ENCODE measurements around the gene LRRC36. TPM values are rescaled to one million over a fixed set of nuclear protein-coding genes. Genes with fewer than 3 reads are reported as not detected.

Gene LRRC36
- total and polyA plus RNA-seq, 5 donors from 2014 or later, result not detected

DNA sequence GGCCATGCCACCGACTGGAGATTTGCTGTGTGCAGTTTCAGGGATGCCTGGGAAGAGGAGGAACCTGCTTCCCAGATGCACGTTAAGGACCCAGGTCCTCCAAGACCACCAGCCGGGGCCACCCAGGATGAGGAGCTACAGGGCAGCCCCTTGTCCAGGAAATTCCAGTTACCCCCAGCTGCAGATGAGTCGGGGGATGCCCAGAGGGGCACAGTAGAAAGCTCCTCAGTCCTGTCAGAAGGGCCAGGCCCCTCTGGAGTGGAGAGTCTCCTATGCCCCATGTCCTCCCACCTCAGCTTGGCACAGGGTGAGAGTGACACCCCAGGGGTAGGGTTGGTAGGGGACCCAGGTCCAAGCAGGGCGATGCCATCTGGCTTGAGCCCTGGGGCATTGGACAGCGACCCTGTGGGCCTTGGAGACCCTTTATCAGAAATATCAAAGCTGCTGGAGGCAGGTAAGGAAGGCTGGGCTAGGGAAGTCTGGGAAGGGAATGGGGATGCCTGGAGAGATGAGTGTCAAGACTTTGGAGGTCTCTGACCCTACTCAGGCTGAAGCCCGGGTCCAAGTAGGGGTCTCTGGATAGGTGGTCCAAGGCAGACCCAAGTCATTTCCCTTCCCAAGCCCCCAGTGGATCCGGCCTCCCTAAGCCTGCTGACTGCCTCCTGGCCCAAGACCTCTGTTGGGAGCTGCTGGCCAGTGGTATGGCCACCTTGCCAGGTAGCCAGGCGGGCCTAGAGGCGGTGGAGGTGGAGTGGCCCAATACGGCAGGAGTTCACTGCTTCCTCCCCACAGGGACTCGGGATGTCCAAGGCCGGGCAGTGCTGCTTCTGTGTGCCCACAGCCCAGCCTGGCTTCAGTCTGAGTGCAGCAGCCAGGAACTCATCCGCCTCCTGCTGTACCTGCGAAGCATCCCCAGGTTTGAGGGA lies 46.3 kb upstream of the LRRC36 start:
- ATAC-seq (ENCODE audit: low read depth in 2 of 2) (no peak), DNase-seq (no peak)
- Mint-ChIP-seq H3K27ac (peak overlapping the region in 1 of 3 donors; percentile 61), H3K4me1 (peaks cover 0 to 17% (median 7%) of the 10 kb centered on the region in 4 donors), H3K36me3 (peaks cover under 1% of the 10 kb centered on the region), H3K4me3 (peak overlapping the region; percentile 29 to 74 (median 67)), H3K27me3 (no peaks in the 10 kb centered on the region), H3K9me3 (no peaks in the 10 kb centered on the region)
- Histone ChIP-seq H3K27me3 (ENCODE audit: control insufficient read depth, insufficient read depth, low read length) (no peaks in the 10 kb centered on the region), H3K9me3 (ENCODE audit: control insufficient read depth in 2 of 2, low read length in 2 of 2) (no peaks in the 10 kb centered on the region), H3K36me3 (ENCODE audit: control insufficient read depth, insufficient read depth, low read length) (peaks cover 3% of the 10 kb centered on the region), H3K4me3 (ENCODE audit: low read depth, low read length) (no peak overlapping the region), H3K27ac (ENCODE audit: insufficient read depth, low read length, poor library complexity, severe bottlenecking) (no peak overlapping the region), H3K4me1 (ENCODE audit: control insufficient read depth, insufficient read depth, low read length, poor library complexity, severe bottlenecking) (peaks cover 26% of the 10 kb centered on the region)

DNA sequence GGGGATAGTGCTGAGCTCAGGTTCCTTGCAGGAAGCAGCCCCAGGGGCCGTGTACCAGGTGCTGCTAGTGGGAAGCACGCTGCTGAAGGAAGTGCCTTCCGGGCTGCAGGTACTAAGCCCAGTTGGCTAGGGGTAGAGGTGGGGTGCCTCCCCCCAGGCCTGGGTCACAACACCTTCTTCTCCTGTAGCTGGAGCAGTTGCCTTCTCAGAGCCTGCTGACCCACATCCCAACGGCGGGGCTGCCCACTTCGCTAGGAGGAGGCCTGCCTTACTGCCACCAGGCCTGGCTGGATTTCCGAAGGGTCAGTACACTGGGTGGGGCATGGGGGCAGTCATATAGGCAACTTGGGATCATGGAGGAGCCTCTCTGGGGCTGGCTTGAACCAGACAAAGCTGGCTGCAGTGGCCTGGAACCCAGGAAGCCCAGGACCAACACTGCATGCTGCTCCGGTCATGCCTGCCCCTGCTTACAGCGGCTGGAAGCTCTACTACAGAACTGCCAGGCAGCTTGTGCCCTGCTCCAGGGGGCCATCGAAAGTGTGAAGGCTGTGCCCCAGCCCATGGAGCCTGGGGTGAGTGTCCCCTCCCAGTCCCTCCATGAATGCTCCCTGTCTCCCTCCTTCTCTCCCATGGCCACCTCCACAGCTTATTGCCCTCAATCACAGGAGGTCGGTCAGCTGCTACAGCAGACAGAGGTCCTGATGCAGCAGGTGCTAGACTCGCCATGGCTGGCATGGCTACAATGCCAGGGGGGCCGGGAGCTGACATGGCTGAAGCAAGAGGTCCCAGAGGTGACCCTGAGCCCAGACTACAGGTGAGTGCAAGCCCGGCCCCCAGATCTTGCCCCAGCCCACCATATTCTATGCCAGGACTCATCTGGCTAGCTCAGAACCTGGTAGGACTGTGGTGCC lies 44.8 kb upstream of the LRRC36 start:
- Histone ChIP-seq H3K4me3 (ENCODE audit: low read depth, low read length) (no peak overlapping the region), H3K4me1 (ENCODE audit: control insufficient read depth, insufficient read depth, low read length, poor library complexity, severe bottlenecking) (peaks cover 26% of the 10 kb centered on the region), H3K27me3 (ENCODE audit: control insufficient read depth, insufficient read depth, low read length) (no peaks in the 10 kb centered on the region), H3K36me3 (ENCODE audit: control insufficient read depth, insufficient read depth, low read length) (no peaks in the 10 kb centered on the region), H3K9me3 (ENCODE audit: control insufficient read depth in 2 of 2, low read length in 2 of 2) (no peaks in the 10 kb centered on the region), H3K27ac (ENCODE audit: insufficient read depth, low read length, poor library complexity, severe bottlenecking) (no peak overlapping the region)
- no peaks in the 10 kb centered on the region for H3K9me3 Mint-ChIP-seq
- peaks cover 6% of the 10 kb centered on the region for H3K36me3 Mint-ChIP-seq
- peak overlapping the region in 3 of 4 donors; percentile 29 to 71 (median 36) for H3K4me3 Mint-ChIP-seq
- H3K27me3 Mint-ChIP-seq, result no peaks in the 10 kb centered on the region
- no peak for DNase-seq
- no peak for ATAC-seq (ENCODE audit: low read depth in 2 of 2)
- H3K4me1 Mint-ChIP-seq, result peaks cover 0 to 13% (median 3%) of the 10 kb centered on the region in 4 donors
- H3K27ac Mint-ChIP-seq, result no peak overlapping the region

DNA sequence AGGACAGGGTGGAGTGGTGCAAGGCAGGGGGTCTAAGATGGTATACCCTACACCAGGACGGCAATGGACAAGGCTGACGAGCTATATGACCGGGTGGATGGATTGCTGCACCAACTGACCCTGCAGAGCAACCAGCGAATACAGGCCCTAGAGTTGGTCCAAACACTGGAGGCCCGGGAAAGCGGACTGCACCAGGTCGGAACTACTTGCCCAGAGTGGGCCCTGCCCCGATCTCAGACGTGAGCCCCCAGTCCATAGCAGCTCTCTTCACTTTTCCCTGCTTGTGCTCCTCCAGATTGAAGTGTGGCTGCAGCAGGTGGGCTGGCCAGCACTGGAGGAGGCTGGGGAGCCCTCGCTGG lies 44.2 kb upstream of the LRRC36 start:
- no peak overlapping the region for H3K4me3 Mint-ChIP-seq
- peaks cover 6% of the 10 kb centered on the region for H3K36me3 Mint-ChIP-seq
- ATAC-seq (ENCODE audit: low read depth in 2 of 2) (no peak), DNase-seq (no peak)
- H3K36me3 ChIP-seq (ENCODE audit: control insufficient read depth, insufficient read depth, low read length), result no peaks in the 10 kb centered on the region
- no peak overlapping the region for H3K27ac ChIP-seq (ENCODE audit: insufficient read depth, low read length, poor library complexity, severe bottlenecking)
- no peak overlapping the region for H3K27ac Mint-ChIP-seq
- no peaks in the 10 kb centered on the region for H3K9me3 Mint-ChIP-seq
- H3K9me3 ChIP-seq (ENCODE audit: control insufficient read depth in 2 of 2, low read length in 2 of 2), result no peaks in the 10 kb centered on the region
- H3K4me1 ChIP-seq (ENCODE audit: control insufficient read depth, insufficient read depth, low read length, poor library complexity, severe bottlenecking), result peaks cover 25% of the 10 kb centered on the region
- H3K4me1 Mint-ChIP-seq, result peaks cover 0 to 13% (median 2%) of the 10 kb centered on the region in 4 donors
- no peak overlapping the region for H3K4me3 ChIP-seq (ENCODE audit: low read depth, low read length)
- H3K27me3 ChIP-seq (ENCODE audit: control insufficient read depth, insufficient read depth, low read length), result no peaks in the 10 kb centered on the region
- H3K27me3 Mint-ChIP-seq, result no peaks in the 10 kb centered on the region

DNA sequence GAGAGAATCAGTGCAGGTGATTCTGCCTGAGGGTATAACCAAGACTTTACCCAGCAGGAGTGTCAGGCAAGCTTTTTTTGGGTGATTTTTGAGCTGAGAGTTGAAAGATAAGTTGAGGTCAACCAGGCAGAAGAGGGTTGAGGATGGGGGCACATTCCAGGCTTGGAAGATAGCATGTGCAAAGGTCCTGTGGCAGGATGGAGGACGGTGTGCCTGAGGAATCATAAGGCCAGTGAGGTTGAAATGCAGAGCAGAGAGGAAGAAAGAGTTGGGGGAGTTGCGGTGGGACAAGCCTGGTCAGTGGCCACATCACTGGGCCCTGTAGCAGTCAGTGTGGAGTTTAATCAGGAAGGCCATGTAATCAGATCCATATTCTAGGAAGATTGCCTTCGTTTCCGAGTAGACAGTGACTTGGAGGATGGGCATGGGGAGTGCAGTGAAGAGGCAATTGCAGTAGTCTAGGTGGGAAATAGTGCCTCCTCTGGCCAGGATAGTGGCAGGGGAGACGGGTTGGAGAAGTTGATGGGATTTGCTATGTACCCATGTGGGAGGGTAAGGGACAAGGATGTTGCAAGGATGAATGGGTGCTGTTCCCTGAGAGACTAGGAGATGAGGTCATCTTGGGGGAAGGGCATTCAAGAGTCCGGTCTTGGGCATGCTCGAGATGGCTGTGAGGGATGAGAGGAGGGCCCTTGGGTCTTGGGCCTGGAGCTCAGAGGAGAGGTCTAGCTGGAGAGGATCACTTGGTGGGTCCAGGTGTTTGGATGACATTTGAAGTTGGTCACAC lies 43.4 kb upstream of the LRRC36 start:
- Mint-ChIP-seq H3K9me3 (no peaks in the 10 kb centered on the region), H3K27ac (peak overlapping the region in 1 of 3 donors; percentile 12), H3K27me3 (no peaks in the 10 kb centered on the region), H3K4me3 (peak overlapping the region in 1 of 4 donors; percentile 57), H3K4me1 (peaks cover 0 to 6% (median 0%) of the 10 kb centered on the region in 4 donors), H3K36me3 (peaks cover 6% of the 10 kb centered on the region)
- Histone ChIP-seq H3K9me3 (ENCODE audit: control insufficient read depth in 2 of 2, low read length in 2 of 2) (no peaks in the 10 kb centered on the region), H3K27me3 (ENCODE audit: control insufficient read depth, insufficient read depth, low read length) (no peaks in the 10 kb centered on the region), H3K27ac (ENCODE audit: insufficient read depth, low read length, poor library complexity, severe bottlenecking) (no peak overlapping the region), H3K36me3 (ENCODE audit: control insufficient read depth, insufficient read depth, low read length) (no peaks in the 10 kb centered on the region), H3K4me3 (ENCODE audit: low read depth, low read length) (no peak overlapping the region), H3K4me1 (ENCODE audit: control insufficient read depth, insufficient read depth, low read length, poor library complexity, severe bottlenecking) (peaks cover 17% of the 10 kb centered on the region)
- ATAC-seq (ENCODE audit: low read depth in 2 of 2) (no peak), DNase-seq (no peak)

DNA sequence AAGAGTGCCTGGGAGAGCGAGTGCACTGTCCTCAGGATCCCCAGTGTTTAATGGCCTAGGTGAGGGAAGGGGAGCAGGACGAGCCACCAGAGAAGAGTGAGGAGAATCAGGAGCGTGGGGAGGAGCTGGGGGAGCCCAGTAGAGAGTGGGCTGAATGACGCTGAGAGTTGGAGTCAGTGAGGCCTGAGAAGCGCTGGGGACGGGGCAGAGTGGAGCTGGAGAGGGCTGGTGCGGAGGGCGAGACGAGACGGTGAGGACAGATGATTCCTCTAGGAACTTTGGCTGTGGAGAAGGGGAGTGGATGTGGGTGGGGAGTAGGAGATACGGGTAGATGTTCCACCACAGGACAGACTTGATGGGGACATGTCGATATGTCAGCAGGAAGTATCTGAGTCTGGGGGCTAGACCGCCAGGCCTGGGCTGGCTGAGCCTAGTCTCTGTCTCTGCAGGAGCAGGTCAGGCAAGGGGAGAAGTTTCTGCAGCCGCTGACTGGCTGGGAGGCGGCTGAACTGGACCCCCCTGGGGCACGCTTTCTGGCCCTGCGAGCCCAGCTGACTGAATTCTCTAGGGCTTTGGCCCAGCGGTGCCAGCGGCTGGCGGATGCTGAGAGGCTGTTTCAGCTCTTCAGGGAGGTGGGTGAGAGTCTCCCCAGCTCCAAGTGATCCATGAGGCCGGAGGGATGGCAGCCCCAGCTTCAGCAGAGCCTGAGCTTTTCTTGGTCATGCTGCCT lies 42.6 kb upstream of the LRRC36 start:
- Histone ChIP-seq H3K4me1 (ENCODE audit: control insufficient read depth, insufficient read depth, low read length, poor library complexity, severe bottlenecking) (peaks cover 9% of the 10 kb centered on the region), H3K36me3 (ENCODE audit: control insufficient read depth, insufficient read depth, low read length) (no peaks in the 10 kb centered on the region), H3K4me3 (ENCODE audit: low read depth, low read length) (no peak overlapping the region), H3K9me3 (ENCODE audit: control insufficient read depth in 2 of 2, low read length in 2 of 2) (no peaks in the 10 kb centered on the region), H3K27me3 (ENCODE audit: control insufficient read depth, insufficient read depth, low read length) (no peaks in the 10 kb centered on the region), H3K27ac (ENCODE audit: insufficient read depth, low read length, poor library complexity, severe bottlenecking) (no peak overlapping the region)
- H3K36me3 Mint-ChIP-seq, result peaks cover 6% of the 10 kb centered on the region
- no peaks in the 10 kb centered on the region for H3K4me1 Mint-ChIP-seq
- DNase-seq, result no peak
- H3K27me3 Mint-ChIP-seq, result no peaks in the 10 kb centered on the region
- H3K9me3 Mint-ChIP-seq, result no peaks in the 10 kb centered on the region
- H3K27ac Mint-ChIP-seq, result peak overlapping the region in 1 of 3 donors; percentile 12
- peak overlapping the region in 1 of 4 donors; percentile 57 for H3K4me3 Mint-ChIP-seq
- ATAC-seq (ENCODE audit: low read depth in 2 of 2), result no peak

DNA sequence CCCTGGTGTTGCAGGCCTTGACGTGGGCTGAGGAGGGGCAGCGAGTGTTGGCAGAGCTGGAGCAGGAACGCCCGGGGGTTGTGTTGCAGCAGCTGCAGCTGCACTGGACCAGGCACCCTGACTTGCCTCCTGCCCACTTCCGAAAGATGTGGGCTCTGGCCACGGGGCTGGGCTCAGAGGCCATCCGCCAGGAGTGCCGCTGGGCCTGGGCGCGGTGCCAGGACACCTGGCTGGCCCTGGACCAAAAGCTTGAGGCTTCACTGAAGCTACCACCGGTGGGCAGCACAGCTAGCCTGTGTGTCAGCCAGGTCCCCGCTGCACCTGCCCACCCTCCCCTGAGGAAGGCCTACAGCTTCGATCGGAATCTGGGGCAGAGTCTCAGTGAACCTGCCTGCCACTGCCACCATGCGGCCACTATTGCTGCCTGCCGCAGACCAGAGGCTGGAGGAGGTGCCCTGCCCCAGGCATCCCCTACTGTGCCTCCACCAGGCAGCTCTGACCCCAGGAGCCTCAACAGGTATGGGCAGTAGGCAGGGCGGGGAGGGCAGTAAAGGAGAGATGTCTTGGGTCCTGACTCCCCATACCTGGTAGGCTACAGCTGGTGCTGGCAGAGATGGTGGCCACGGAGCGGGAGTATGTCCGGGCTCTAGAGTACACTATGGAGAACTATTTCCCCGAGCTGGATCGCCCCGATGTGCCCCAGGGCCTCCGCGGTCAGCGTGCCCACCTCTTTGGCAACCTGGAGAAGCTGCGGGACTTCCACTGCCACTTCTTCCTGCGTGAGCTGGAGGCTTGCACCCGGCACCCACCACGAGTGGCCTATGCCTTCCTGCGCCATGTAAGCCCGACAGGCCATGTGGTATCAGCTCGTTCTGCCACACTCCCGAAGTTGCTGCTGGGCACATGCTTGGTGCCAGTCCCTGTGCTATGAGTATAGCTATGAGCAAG lies 41.6 kb upstream of the LRRC36 start:
- H3K4me1 Mint-ChIP-seq, result peaks cover 0 to 3% (median 0%) of the 10 kb centered on the region in 4 donors
- DNase-seq, result no peak
- peaks cover 6% of the 10 kb centered on the region for H3K36me3 Mint-ChIP-seq
- H3K4me1 ChIP-seq (ENCODE audit: control insufficient read depth, insufficient read depth, low read length, poor library complexity, severe bottlenecking), result peaks cover 3% of the 10 kb centered on the region
- ATAC-seq (ENCODE audit: low read depth in 2 of 2), result no peak
- H3K27ac ChIP-seq (ENCODE audit: insufficient read depth, low read length, poor library complexity, severe bottlenecking), result no peak overlapping the region
- no peaks in the 10 kb centered on the region for H3K27me3 ChIP-seq (ENCODE audit: control insufficient read depth, insufficient read depth, low read length)
- H3K9me3 Mint-ChIP-seq, result no peaks in the 10 kb centered on the region
- no peaks in the 10 kb centered on the region for H3K36me3 ChIP-seq (ENCODE audit: control insufficient read depth, insufficient read depth, low read length)
- no peaks in the 10 kb centered on the region for H3K9me3 ChIP-seq (ENCODE audit: control insufficient read depth in 2 of 2, low read length in 2 of 2)
- no peaks in the 10 kb centered on the region for H3K27me3 Mint-ChIP-seq
- peak overlapping the region in 2 of 3 donors; percentile 24 to 37 for H3K27ac Mint-ChIP-seq
- H3K4me3 Mint-ChIP-seq, result no peak overlapping the region
- H3K4me3 ChIP-seq (ENCODE audit: low read depth, low read length), result no peak overlapping the region
